Stimulated activated CD4-positive, alpha-beta T cell treated with anti-CD3 and anti-CD28 coated beads, Interleukin-12 subunit alpha, Interleukin-12 subunit beta, amount 100 ng/mL, for 48 hours (primary cell): ENCODE results near the gene KLHL30.

Experiments
- DNase-seq, 3 donors: peaks; one replicate each; pipeline ENCODE4 v3.0.0-alpha.2; 2020; ENCODE audit warnings: low read depth in 2 of 3, low spot score in 1 of 3

Gene KLHL30

DNA sequence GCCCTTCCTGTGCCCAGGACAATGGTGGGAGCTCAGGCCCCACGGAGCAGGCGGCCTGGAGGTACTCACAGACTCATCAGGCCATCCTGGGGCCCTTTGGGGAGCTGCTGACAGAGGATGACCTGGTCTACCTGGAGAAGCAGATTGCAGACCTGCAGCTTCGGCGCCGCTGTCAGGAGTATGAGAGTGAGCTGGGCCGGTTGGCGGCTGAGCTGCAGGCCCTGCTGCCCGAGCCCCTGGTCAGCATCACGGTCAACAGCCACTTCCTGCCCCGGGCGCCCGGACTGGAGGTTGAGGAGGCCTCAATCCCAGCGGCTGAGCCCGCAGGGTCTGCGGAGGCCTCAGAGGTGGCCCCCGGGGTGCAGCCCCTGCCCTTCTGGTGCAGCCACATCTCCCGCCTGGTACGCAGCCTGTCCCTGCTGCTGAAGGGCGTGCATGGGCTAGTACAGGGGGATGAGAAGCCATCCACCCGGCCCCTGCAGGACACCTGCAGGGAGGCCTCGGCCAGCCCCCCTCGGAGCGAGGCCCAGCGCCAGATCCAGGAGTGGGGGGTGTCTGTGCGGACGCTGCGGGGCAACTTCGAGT lies 8.3 kb upstream of the KLHL30 start:
- no peak for DNase-seq

DNA sequence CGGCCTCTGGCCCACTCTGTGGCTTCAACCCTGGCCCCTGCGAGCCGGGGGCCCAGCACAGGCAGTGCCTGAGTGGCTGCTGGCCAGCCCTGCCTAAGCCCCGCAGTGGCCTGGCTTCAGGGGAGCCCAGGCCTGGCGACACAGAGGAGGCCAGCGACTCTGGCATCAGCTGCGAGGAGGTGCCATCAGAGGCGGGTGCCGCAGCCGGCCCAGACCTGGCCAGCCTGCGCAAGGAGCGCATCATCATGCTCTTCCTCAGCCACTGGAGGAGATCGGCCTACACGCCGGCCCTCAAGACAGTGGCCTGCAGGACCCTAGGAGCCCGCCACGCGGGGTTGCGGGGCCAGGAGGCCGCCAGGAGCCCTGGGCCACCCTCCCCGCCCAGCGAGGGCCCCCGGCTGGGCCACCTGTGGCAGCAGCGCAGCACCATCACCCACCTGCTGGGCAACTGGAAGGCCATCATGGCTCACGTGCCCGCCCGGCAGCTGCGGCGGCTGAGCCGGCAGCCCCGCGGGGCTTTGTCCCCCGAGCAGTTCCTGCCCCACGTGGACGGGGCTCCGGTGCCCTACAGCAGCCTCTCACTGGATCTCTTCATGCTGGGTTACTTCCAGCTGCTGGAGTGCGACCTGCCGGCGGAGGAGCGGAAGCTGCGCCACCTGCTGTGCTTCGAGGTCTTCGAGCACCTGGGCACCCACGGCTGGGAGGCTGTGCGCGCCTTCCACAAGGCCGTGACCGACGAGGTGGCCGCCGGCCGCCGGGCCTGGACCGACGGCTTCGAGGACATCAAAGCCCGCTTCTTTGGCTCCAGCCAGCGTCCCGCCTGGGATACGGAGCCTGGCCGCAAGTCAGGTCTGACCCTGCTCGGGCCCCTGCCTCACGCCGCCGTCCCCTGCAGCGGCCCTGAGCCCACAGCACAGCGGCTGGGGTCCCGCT lies 7.5 kb upstream of the KLHL30 start:
- no peak for DNase-seq

DNA sequence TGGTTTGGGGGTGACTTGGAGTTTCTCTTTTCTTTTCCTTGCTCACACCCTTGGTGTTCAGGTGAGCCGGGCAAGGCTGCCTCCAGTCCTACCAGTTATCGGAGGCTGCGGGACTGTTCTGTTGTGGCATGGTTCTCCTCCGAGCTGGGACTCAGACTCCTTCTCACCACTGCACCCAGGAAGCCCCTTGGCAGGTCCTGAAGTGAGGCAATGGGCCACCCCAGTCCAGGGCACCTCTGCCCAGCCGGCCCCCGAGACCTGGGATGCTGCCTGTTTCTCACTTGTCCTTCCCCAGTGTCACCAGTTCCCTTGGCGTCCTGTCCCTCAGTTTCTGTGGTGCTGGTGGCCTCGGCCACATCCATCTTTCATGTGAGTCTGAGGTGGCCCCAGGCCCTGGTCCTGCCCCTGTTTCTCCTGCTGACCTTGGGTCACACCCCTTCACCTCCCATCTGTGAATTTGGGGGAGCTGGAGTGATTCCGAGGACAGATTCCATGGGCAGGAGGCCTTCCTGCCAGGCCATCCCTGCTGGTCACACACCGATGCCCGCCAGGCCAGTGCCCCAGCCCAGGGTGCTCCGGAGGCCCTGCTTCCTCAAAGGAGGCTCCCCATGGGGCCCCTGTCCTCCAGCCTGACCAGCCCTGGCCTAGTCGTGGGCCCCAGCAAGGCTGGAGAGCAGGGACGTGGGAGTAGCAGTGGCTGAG lies 6.6 kb upstream of the KLHL30 start:
- DNase-seq: no peak

DNA sequence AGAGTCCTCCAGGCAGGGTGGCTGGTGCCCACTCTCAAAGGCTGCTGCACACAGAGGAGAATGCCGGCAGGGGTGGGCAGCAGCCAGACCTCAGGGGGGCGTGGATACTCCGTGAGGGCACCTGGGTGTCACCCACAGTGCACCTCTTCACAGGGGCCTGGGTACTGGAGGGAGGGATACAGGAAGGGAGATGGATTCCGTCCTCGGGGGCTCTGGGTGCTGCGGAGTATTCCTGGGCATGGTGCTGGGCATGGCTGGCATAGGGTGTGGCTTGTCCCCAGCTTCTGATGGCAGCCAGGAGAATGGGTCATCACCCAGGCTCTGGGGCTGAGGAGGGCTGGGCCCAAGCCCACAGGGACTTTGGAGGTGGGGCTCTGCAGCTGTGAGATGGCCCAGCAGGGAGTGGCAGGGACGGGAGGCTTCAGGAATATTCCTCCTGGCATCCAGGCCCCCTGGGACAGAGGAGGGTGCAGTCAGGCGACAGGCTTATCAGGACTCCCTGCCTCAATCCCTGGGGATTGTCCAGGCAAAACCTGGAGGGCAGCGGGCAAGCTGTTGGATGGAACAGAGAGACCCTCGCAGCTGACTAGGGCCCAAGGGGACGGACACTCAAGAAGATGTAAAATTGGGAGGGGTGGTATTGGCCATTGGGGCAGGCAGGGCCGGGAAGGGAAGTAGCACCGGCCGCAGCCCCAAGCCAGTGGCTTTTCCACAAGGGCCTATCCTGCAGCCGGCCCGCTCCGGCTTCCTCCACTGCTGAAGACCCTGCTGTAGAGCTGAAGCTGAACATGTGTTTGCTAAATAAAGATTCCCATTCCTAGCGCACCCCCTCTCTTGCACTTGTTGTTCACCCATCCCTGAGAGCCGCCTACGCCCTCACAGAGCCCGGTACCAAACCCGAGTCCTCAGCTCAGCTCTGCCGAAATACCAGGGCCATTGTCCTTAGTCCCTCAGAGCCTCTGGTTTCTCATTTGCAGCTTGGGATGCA lies 5.7 kb upstream of the KLHL30 start:
- no peak for DNase-seq

DNA sequence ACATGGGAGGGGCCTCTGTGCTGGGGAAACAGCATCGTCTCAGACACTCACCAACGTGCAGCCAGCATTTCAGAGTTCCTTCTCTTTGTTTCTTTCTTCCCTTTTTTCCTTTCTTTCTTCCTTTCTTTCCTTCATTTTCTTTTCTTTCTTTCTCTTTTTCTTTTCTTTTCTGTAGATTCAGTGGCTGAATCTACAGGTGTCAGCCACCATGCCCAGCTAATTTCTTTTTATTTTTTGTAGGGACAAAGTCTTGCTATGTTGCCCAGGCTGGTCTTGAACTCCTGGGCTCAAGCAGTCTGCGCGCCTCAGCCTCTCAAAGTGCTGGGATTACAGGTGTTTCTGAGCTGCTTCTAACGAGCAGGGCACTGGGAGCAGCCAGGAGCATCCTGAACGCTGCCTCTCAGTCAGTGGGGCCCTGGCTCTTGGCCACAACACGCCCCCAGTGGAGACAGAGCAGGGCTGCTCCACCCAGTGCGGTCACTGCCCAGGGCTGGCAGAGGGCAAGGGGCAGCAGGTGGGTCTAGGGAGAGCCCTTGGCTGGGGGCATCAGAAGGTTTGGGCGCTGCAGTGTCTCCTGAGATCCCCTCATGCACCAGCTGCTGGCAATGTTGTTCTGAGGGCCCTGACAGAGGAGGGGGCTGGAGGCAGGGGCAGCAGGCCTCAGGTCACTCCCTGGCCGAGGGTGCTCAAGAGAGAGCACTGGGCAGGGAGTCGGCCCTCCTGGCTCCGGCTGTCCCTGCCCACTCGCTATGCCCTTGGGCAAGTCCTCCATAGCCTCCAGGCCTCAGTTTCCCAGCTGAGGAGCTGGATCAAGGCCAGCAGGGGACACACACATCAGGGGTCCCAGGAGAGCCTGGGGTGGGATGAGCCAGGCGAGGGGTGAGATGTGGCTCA lies 4.7 kb upstream of the KLHL30 start:
- no peak for DNase-seq

DNA sequence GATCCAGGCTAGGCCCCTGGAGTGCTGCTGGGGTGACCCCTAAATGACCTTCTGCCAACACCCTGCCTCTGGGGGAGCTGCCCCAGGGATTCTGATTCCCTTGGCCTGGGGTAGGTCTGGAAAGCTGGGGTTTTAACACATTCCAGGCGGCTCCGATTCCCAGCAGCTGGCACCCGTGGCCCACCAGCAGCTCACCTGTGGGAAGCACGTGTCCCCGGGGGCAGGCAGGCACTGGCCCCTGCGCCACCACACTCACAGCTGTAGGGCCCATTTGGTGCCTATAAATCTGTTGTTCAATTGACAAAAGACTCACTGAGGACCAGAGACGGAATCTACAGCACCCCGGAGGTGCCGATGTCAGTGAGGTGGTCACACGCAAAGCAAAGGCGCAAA lies 4.1 kb upstream of the KLHL30 start:
- no peak for DNase-seq

DNA sequence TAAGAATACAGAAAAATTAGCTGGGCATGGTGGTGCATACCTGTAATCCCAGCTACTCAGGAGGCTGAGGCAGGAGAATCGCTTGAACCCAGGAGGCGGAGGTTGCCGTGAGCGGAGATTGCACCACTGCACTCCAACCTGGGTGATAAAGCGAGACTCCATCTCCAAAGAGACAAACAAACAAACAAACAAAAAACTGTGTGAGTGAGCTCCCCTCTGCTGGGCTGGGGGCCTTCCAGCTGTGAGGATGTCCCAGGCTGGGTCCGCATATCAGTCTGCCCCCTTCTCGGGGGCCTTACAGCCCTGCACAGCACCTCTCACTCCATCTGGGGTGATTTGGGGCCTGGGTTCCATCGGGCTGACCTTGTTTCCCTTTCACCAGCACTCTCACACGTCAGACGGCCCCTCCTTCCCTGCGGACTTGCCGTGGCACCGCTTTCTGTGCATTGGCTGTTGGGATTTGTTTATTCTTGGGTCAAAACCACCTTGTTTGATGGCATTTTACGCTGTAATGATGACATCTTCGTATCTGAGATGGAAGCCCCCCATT lies 2.8 kb upstream of the KLHL30 start:
- no peak for DNase-seq

DNA sequence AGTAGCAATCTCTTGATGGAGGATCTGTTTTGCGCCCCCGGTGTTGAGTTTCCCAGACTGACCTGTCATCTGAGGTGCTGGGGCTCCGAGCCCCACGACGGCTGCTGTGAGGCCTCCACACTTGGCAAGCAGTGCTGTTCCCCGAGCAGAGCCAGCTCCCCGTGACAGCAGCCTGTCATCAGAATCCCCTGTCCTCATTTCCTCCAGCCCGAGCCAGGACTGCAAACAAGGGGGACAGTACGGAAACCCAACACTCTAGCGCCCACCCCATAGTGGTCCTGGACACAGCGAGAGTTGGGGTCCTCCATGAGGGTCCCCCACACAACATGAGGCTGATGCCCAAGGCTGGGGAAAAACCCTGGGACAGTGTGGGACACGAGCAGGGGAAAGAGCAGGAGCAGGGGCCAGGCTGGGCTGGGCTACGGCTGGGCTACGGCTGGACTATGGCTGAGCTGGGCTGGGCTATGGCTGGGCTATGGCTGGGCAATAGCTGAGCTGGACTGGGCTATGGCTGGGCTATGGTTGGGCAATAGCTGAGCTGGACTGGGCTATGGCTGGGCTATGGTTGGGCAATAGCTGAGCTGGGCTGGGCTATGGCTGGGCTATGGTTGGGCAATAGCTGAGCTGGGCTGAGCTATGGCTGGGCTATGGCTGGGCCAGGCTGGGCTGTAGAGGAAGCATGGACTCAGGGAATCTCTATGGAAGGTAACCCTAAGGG lies 1.5 kb upstream of the KLHL30 start:
- DNase-seq: no peak

DNA sequence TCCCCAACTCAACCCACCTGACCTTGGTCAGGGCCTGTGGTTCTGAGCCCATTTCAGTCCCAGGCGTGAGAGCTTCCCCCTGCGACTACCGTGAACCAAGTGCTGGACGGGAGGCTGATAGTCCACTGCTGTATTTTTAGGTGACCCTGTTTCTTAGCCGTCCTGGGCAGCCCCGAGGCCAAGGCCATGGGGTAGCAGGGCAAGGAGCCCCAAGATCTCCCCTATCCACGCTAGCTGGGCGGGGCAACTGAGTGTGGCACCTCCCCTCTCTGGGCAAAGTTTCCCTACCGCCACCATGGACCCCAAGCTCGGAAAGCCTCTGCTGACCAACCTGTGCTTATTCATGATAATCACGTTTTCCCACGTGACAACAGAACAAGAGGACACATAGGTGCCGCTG lies 583 bp upstream of the KLHL30 start:
- DNase-seq: no peak

DNA sequence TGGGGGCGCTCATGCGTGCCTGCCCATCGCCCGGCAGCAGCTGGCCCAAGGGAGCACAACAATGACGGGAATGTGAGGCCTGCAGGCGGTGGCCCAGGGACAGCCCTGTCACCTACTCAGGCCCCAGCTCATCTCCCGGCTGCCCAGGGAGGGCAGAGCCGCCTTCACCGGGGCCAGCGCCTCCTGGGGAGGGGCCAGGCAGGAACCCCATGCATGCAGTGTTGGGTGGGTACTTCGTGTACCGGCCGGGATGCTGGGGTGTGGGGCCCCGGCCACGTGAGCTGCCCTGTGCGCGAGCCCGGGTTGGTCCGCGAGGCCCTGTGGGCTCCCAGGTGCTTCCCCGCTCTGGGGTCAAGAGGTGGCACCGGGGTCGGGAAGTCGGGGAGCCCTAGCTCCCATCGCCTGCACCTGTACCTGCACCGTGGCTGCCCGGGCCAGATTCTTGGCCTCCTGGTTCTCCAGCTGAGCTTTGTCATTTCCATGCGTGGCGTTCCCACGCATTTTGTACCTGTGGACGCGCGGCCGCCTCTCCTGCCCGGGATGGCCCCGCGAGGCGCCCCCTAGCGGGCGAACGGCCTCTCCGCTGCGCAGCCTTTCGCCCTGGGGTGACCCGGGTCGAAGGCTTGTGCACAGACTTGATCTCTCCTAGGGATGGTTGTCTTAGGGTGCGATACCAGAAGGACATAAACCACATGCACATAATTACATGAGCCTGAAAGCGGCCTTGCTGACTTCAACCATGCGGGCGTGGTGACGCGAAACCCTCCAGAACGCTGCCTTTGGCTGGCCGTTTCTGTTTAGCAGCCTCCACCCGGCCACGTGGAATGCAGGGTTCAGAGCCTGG lies 950 bp downstream of the KLHL30 start:
- DNase-seq: peak in 2 of 3 donors; percentile 20 to 28

DNA sequence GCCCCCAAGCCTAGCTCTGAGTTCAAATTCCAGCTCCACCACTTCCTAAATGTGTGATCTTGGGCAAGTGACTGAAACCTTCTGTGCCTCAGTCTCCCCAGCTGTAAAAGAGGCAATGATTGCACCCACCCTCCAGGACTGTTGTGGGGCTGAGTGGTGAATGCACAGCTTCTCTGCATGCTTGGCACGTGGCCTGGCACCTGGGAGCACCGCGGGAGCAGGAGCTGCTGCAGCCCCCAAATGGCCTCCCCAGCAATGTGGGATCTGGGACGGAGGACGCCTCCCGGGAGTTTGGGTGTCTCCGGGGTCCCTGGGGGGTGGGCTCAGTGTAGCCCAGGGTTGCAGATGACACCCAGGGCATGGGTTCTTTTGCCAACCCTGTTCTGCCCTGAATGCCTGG lies 1.6 kb downstream of the KLHL30 start:
- no peak for DNase-seq

DNA sequence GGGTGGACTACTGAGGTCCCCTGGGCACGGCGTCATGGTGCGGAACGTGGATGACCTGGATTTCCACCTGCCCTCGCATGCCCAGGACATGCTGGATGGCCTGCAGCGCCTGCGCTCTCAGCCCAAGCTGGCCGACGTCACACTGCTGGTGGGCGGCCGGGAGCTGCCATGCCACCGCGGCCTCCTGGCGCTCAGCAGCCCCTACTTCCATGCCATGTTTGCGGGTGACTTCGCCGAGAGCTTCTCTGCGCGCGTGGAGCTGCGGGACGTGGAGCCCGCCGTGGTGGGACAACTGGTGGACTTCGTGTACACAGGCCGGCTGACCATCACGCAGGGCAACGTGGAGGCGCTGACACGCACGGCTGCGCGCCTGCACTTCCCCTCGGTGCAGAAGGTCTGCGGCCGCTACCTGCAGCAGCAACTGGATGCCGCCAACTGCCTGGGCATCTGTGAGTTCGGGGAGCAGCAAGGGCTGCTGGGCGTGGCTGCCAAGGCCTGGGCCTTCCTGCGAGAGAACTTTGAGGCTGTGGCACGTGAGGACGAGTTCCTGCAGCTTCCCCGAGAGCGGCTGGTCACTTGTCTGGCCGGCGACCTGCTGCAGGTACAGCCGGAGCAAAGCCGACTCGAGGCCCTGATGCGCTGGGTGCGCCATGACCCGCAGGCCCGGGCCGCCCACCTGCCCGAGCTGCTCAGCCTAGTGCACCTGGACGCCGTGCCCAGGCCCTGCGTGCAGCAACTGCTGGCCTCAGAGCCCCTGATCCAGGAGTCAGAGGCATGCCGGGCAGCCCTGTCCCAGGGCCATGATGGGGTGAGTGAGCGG lies 2.5 kb downstream of the KLHL30 start:
- no peak for DNase-seq

DNA sequence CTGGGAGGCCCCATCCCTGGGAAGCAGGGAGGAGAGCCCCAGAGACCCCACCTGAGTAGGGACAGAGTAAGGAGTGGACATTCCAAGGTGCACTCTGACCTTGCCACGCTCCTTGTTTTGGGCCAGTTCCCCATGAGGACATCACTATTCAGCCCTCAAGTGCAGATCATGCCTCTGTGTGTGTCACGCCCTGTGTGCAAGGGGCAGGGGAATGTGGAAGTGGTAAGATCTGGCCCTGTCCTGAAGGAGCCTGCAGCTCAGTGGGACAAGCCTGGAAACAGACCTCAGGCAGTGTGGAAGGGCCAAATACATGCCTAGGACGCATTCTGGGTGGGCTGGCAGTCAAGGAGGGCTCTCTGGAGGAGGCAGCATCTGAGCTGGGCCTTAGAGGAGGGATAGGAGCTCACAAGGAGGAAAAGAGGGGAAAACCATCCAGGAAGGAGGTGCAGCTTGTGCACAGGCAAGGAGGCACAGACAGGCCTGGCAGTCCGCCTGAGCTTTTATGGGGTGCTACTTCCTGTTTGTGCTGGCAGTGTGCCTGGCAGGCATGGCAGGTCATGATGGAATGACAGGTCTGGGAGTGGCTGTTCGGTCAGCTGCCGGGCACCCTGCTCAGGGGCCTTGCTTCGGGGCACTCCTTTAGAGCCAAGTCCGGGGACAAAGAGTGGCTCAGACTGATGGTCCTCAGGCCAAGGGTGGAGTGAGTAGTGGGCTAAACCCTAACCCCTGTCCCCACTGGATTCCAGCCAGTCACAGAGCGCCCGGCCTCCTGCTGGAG lies 3.3 kb downstream of the KLHL30 start:
- DNase-seq: no peak

DNA sequence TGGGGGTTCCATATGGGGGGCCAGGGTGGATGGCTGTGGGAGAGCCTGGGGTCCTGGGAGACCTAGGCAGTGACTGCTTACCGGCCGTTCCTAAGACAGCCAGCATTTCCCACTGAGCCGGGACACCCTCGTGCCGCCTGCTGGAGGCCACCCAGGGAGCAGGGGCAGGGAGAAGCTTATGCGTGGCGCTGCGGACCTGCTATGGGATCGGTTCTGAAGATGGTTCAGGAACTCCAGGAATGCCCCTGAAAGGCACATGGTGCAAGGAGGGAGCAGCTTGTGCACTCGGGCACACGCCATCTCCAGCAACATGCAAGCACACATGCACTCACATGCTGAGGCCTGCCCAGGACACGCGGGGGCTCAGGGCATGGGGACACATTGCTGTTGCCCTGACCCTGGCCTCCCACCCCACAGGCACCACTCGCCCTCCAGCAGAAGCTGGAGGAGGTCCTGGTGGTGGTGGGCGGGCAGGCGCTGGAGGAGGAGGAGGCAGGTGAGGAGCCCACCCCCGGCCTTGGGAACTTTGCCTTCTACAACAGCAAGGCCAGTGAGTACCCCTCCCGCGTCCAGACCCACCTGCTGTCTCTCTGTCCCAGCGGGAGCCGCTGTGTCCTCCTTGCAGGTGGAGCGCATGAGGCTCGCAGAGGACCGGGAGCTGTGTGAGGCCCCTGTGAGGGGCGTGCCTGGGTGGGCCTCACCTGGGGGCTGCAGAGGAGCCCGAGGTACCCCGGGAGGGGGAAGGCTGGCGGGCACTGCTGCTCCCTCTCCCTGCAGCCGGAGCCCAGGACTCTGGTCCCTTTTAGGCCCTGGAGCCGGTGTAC lies 4.1 kb downstream of the KLHL30 start:
- no peak for DNase-seq

DNA sequence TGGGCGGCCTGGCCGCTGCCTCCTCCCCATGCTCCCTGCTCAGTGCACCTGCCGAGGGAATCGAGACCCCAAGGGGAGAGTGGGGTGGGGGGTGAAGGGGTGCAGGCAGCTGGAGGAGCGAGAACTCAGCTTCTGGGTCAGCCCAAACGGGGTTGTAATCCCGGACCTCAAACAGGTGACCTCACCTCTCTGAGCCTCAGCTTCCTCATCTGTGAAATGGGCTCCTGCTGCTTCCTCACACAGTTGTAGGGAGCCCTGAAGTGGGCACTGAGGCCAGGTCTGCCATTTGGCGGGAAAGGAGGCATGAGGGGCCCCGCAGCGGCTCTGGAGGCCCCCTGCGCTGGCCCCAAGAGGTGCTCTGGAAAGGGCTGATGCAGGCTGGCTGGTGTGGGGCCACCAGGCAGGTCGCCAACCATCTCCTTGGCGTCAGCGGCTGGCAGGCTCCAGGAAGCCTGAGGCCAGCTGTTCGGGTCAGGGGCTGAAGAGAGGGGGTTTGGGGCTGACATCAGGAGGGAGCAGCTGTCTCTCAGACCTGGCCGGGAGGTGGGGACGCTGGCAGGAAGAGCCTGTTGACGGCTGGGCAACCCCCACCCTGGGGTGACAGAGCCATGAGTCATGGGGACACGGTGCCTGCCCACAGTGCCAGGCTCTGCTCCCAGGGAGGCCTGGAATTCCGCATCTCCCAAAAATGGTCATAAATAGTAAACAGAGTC lies 4.9 kb downstream of the KLHL30 start:
- no peak for DNase-seq
